ENCODE results near the gene SLC16A6. TPM values are rescaled to one million over a fixed set of nuclear protein-coding genes. Genes with fewer than 3 reads are reported as not detected.
"Not testable (repeated sequence)": the region's sequence is repeated elsewhere in the genome, so short reads cannot be mapped to it uniquely, and the experiment has no call there.

SLC16A6 gene
- total RNA-seq, 2 experiments from 2014 or later, result 6.9 to 7.1 TPM

- H3K4me3 Mint-ChIP-seq; DNase-seq; H3K9me3 Mint-ChIP-seq (ENCODE audit: insufficient read depth); ATAC-seq; H3K27me3 Mint-ChIP-seq (ENCODE audit: low read depth): not testable (repeated sequence)
- ChIA-PET POLR2A (interaction anchor here (1.1 kb wide), 1 partner anchor 9 kb away, joined by 3 read pairs; no protein-coding TSS in a partner anchor), CTCF (interaction anchor here (1.1 to 1.3 kb wide), 3 partner anchors 8 to 90 kb away, joined by 3 to 6 read pairs (median 4); no protein-coding TSS in a partner anchor)
- Mint-ChIP-seq H3K36me3 (ENCODE audit: low read depth) (peaks cover 23% of the 10 kb centered on the region), H3K4me1 (ENCODE audit: low read depth) (peaks cover 58% of the 10 kb centered on the region), H3K27ac (peak overlapping the region; percentile 53)
Observed at GRCh38 chr17:68308486-68308885, 17.6 kb upstream of the SLC16A6 start.

- Mint-ChIP-seq H3K27me3 (ENCODE audit: low read depth) (no peaks in the 10 kb centered on the region), H3K4me3 (no peak overlapping the region), H3K4me1 (ENCODE audit: low read depth) (peaks cover 59% of the 10 kb centered on the region), H3K36me3 (ENCODE audit: low read depth) (peaks cover 23% of the 10 kb centered on the region), H3K9me3 (ENCODE audit: insufficient read depth) (no peaks in the 10 kb centered on the region), H3K27ac (no peak overlapping the region)
- CTCF ChIA-PET, result interaction anchor here (1.0 to 1.2 kb wide), 2 partner anchors 15 to 39 kb away, joined by 3 read pairs; no protein-coding TSS in a partner anchor
- DNase-seq (no peak), ATAC-seq (no peak)
- POLR2A ChIA-PET, result interaction anchor here (0.6 kb wide), 1 partner anchor 11 kb away, joined by 3 read pairs; no protein-coding TSS in a partner anchor
Observed at GRCh38 chr17:68307443-68307842, 16.5 kb upstream of the SLC16A6 start.

- no peak overlapping the region for H3K27ac Mint-ChIP-seq
- H3K27me3 Mint-ChIP-seq (ENCODE audit: low read depth), result no peaks in the 10 kb centered on the region
- no peaks in the 10 kb centered on the region for H3K9me3 Mint-ChIP-seq (ENCODE audit: insufficient read depth)
- POLR2A ChIA-PET, result no interaction called here
- peaks cover 59% of the 10 kb centered on the region for H3K4me1 Mint-ChIP-seq (ENCODE audit: low read depth)
- CTCF ChIA-PET, result interaction anchor here (1.2 kb wide), 2 partner anchors 10 to 40 kb away, joined by 3 read pairs; no protein-coding TSS in a partner anchor
- no peak overlapping the region for H3K4me3 Mint-ChIP-seq
- peaks cover 23% of the 10 kb centered on the region for H3K36me3 Mint-ChIP-seq (ENCODE audit: low read depth)
- DNase-seq, result no peak
- no peak for ATAC-seq
Observed at GRCh38 chr17:68306819-68307218, 15.9 kb upstream of the SLC16A6 start.

GRCh38 chr17:68305142-68305541 lies 14.2 kb upstream of the SLC16A6 start:
- Mint-ChIP-seq H3K27ac (no peak overlapping the region), H3K4me3 (no peak overlapping the region), H3K9me3 (ENCODE audit: insufficient read depth) (no peaks in the 10 kb centered on the region), H3K4me1 (ENCODE audit: low read depth) (peaks cover 50% of the 10 kb centered on the region), H3K27me3 (ENCODE audit: low read depth) (no peaks in the 10 kb centered on the region), H3K36me3 (ENCODE audit: low read depth) (peaks cover 18% of the 10 kb centered on the region)
- ChIA-PET CTCF (interaction anchor here (1.7 kb wide), 1 partner anchor 49 kb away, joined by 5 read pairs; no protein-coding TSS in a partner anchor), POLR2A (no interaction called here)
- DNase-seq (no peak), ATAC-seq (no peak)

GRCh38 chr17:68304706-68305105 lies 13.8 kb upstream of the SLC16A6 start:
- CTCF ChIA-PET, result interaction anchor here (1.7 kb wide), 1 partner anchor 49 kb away, joined by 5 read pairs; no protein-coding TSS in a partner anchor
- Mint-ChIP-seq H3K9me3 (ENCODE audit: insufficient read depth) (no peaks in the 10 kb centered on the region), H3K4me3 (no peak overlapping the region)

GRCh38 chr17:68302666-68303065 lies 11.7 kb upstream of the SLC16A6 start:
- no peaks in the 10 kb centered on the region for H3K27me3 Mint-ChIP-seq (ENCODE audit: low read depth)
- no peak overlapping the region for H3K27ac Mint-ChIP-seq
- H3K4me1 Mint-ChIP-seq (ENCODE audit: low read depth), result peaks cover 51% of the 10 kb centered on the region
- ChIA-PET CTCF (interaction anchor here (1.5 to 1.8 kb wide), 2 partner anchors 96 to 129 kb away, joined by 5 read pairs; no protein-coding TSS in a partner anchor), POLR2A (interaction anchor here (1.2 kb wide), 1 partner anchor 10 kb away, joined by 3 read pairs; no protein-coding TSS in a partner anchor)
- no peak overlapping the region for H3K4me3 Mint-ChIP-seq
- DNase-seq (no peak), ATAC-seq (no peak)
- H3K9me3 Mint-ChIP-seq (ENCODE audit: insufficient read depth), result no peaks in the 10 kb centered on the region
- peaks cover 15% of the 10 kb centered on the region for H3K36me3 Mint-ChIP-seq (ENCODE audit: low read depth)

More at GRCh38 chr17:68304706-68305105, 13.8 kb upstream of the SLC16A6 start:
- ATAC-seq (no peak), DNase-seq (no peak)
- POLR2A ChIA-PET, result no interaction called here
- Mint-ChIP-seq H3K36me3 (ENCODE audit: low read depth) (peaks cover 18% of the 10 kb centered on the region), H3K27me3 (ENCODE audit: low read depth) (no peaks in the 10 kb centered on the region), H3K4me1 (ENCODE audit: low read depth) (peaks cover 45% of the 10 kb centered on the region), H3K27ac (no peak overlapping the region)

GRCh38 chr17:68302066-68302564 lies 11.2 kb upstream of the SLC16A6 start:
- H3K27me3 Mint-ChIP-seq (ENCODE audit: low read depth), result no peaks in the 10 kb centered on the region
- no peak for DNase-seq
- H3K4me1 Mint-ChIP-seq (ENCODE audit: low read depth), result peaks cover 51% of the 10 kb centered on the region
- no peak for ATAC-seq
- H3K36me3 Mint-ChIP-seq (ENCODE audit: low read depth), result peaks cover 10% of the 10 kb centered on the region
- H3K27ac Mint-ChIP-seq, result peak overlapping the region; percentile 28
- H3K4me3 Mint-ChIP-seq, result no peak overlapping the region
- ChIA-PET POLR2A (interaction anchor here (0.9 to 1.0 kb wide), 2 partner anchors 8 to 22 kb away, joined by 3 read pairs; no protein-coding TSS in a partner anchor), CTCF (interaction anchor here (1.0 to 1.8 kb wide), 2 partner anchors 10 to 129 kb away, joined by 4 to 5 read pairs; partner anchors contain the start of gene ARSG)
- H3K9me3 Mint-ChIP-seq (ENCODE audit: insufficient read depth), result no peaks in the 10 kb centered on the region

GRCh38 chr17:68301438-68301959 lies 10.6 kb upstream of the SLC16A6 start:
- Mint-ChIP-seq H3K4me1 (ENCODE audit: low read depth) (peaks cover 53% of the 10 kb centered on the region), H3K27me3 (ENCODE audit: low read depth) (no peaks in the 10 kb centered on the region), H3K27ac (no peak overlapping the region), H3K4me3 (no peak overlapping the region), H3K36me3 (ENCODE audit: low read depth) (peaks cover 6% of the 10 kb centered on the region), H3K9me3 (ENCODE audit: insufficient read depth) (no peaks in the 10 kb centered on the region)
- ChIA-PET CTCF (interaction anchor here (1.0 to 1.3 kb wide), 2 partner anchors 10 to 134 kb away, joined by 4 read pairs; partner anchors contain the start of gene ARSG), POLR2A (interaction anchor here (0.9 to 1.0 kb wide), 2 partner anchors 9 to 23 kb away, joined by 3 read pairs; no protein-coding TSS in a partner anchor)
- no peak for ATAC-seq
- no peak for DNase-seq

- CTCF ChIA-PET, result interaction anchor here (0.9 to 1.5 kb wide), 4 partner anchors 8 to 47 kb away, joined by 3 read pairs; no protein-coding TSS in a partner anchor
- no peak overlapping the region for H3K4me3 Mint-ChIP-seq
- no peaks in the 10 kb centered on the region for H3K9me3 Mint-ChIP-seq (ENCODE audit: insufficient read depth)
- H3K36me3 Mint-ChIP-seq (ENCODE audit: low read depth), result peaks cover 10% of the 10 kb centered on the region
- POLR2A ChIA-PET, result no interaction called here
- H3K4me1 Mint-ChIP-seq (ENCODE audit: low read depth), result peaks cover 60% of the 10 kb centered on the region
- no peak for DNase-seq
- ATAC-seq, result no peak
- no peaks in the 10 kb centered on the region for H3K27me3 Mint-ChIP-seq (ENCODE audit: low read depth)
- no peak overlapping the region for H3K27ac Mint-ChIP-seq
Observed at GRCh38 chr17:68299817-68300216, 8.9 kb upstream of the SLC16A6 start.

- Mint-ChIP-seq H3K4me3 (no peak overlapping the region), H3K27me3 (ENCODE audit: low read depth) (no peaks in the 10 kb centered on the region), H3K4me1 (ENCODE audit: low read depth) (peaks cover 67% of the 10 kb centered on the region), H3K27ac (no peak overlapping the region), H3K36me3 (ENCODE audit: low read depth) (peaks cover 10% of the 10 kb centered on the region), H3K9me3 (ENCODE audit: insufficient read depth) (no peaks in the 10 kb centered on the region)
- CTCF ChIA-PET, result interaction anchor here (0.9 kb wide), 1 partner anchor 49 kb away, joined by 3 read pairs; no protein-coding TSS in a partner anchor
- DNase-seq, result no peak
- no peak for ATAC-seq
- POLR2A ChIA-PET, result no interaction called here
Observed at GRCh38 chr17:68298601-68299000, 7.7 kb upstream of the SLC16A6 start.

- CTCF ChIA-PET, result interaction anchor here (0.6 to 2.1 kb wide), 13 partner anchors 9 to 472 kb away, joined by 3 to 16 read pairs (median 3); partner anchors contain the start of gene BPTF
Observed at GRCh38 chr17:68297195-68297594, 6.3 kb upstream of the SLC16A6 start.

More at GRCh38 chr17:68297195-68297594, 6.3 kb upstream of the SLC16A6 start:
- POLR2A ChIA-PET, result interaction anchor here (0.8 to 2.5 kb wide), 5 partner anchors 13 to 163 kb away, joined by 3 to 11 read pairs (median 4); no protein-coding TSS in a partner anchor
- Mint-ChIP-seq H3K4me3 (peak overlapping the region; percentile 41), H3K9me3 (ENCODE audit: insufficient read depth) (no peaks in the 10 kb centered on the region), H3K27ac (peak overlapping the region; percentile 91), H3K4me1 (ENCODE audit: low read depth) (peaks cover 67% of the 10 kb centered on the region), H3K27me3 (ENCODE audit: low read depth) (no peaks in the 10 kb centered on the region), H3K36me3 (ENCODE audit: low read depth) (peaks cover 10% of the 10 kb centered on the region)
- ATAC-seq (no peak), DNase-seq (no peak)
